NT2/D1 (cell line): ENCODE results near the gene PDCD2L.

Source experiments
- DNase-seq: peaks from one replicate; pipeline ENCODE4 v3.0.0-alpha.2; 2011; ENCODE audit warnings: low read depth, low spot score
- H3K27me3 ChIP-seq: 2 replicates; pipeline ENCODE4 v1.6.0; 2011; ENCODE audit warnings: mild to moderate bottlenecking; ENCODE audit not compliant: insufficient read length, insufficient read depth
- H3K36me3 ChIP-seq: 2 replicates; pipeline ENCODE4 v1.6.1; 2011; ENCODE audit warnings: mild to moderate bottlenecking, low read length, mixed read lengths; ENCODE audit not compliant: insufficient read depth, insufficient read length
- H3K4me1 ChIP-seq: 2 replicates; pipeline ENCODE4 v1.5.1; 2011; ENCODE audit not compliant: insufficient read depth, insufficient read length
- H3K4me3 ChIP-seq: 2 replicates; pipeline ENCODE4 v1.5.1; 2011; ENCODE audit warnings: low read depth; ENCODE audit not compliant: insufficient read length
- H3K9ac ChIP-seq: 2 replicates; pipeline ENCODE4 v1.6.0; 2011; ENCODE audit warnings: low read depth; ENCODE audit not compliant: insufficient read length
- H3K9me3 ChIP-seq: 2 replicates; pipeline ENCODE4 v1.5.1; 2011; ENCODE audit warnings: mild to moderate bottlenecking, low read length; ENCODE audit not compliant: insufficient read depth
- SUZ12 ChIP-seq: IDR thresholded peaks from 2 replicates; pipeline ENCODE4 v1.6.1; 2011; ENCODE audit not compliant: insufficient read length, insufficient read depth; ENCODE audit errors: extremely low read depth
- YY1 ChIP-seq: IDR thresholded peaks from 2 replicates; pipeline ENCODE4 v1.6.1; 2011; ENCODE audit not compliant: insufficient read length, insufficient read depth
- ZNF274 ChIP-seq: IDR thresholded peaks from 2 replicates; pipeline ENCODE4 v1.6.1; 2011; ENCODE audit warnings: mild to moderate bottlenecking, low read depth, low read length

PDCD2L gene

GRCh38 chr19:34362679-34363069 lies 41.5 kb upstream of the PDCD2L start:
- H3K4me1 ChIP-seq = peaks cover 3% of the 10 kb centered on the region
- TF ChIP-seq ZNF274 (no peak), SUZ12 (no peak), YY1 (no peak)
- peaks cover 15% of the 10 kb centered on the region for H3K36me3 ChIP-seq
- H3K9me3 ChIP-seq = no peaks in the 10 kb centered on the region
- H3K9ac ChIP-seq = no peak overlapping the region
- H3K27me3 ChIP-seq = peaks cover 5% of the 10 kb centered on the region
- no peak overlapping the region for H3K4me3 ChIP-seq
- no peak for DNase-seq

GRCh38 chr19:34363094-34363493 lies 41.1 kb upstream of the PDCD2L start:
- Histone ChIP-seq H3K36me3 (peaks cover 20% of the 10 kb centered on the region), H3K9me3 (no peaks in the 10 kb centered on the region), H3K9ac (no peak overlapping the region), H3K4me1 (peaks cover 3% of the 10 kb centered on the region), H3K27me3 (peaks cover 5% of the 10 kb centered on the region), H3K4me3 (no peak overlapping the region)
- TF ChIP-seq YY1 = no peak
- TF ChIP-seq ZNF274 = no peak
- TF ChIP-seq SUZ12 = no peak
- no peak for DNase-seq

DNA sequence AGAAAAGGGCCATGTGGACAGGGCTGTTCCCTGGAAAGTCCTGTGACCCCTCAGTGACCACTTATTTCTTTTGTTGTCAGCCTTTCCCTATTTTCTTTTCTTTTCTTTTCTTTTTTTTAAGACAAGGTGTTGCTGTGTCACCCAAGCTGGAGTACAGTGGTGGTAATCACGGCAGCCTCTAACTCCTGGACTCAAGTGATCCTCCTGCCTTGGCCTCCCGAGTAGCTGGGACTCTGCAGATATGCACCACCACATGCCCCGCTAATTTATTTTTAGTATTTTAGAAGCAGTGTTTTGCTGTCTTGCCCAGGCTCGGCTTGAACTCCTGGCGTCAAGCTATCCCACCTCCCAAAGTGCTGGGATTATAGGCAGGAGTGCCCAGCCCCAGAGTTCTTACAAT lies 40.3 kb upstream of the PDCD2L start:
- no peak overlapping the region for H3K9ac ChIP-seq
- H3K4me3 ChIP-seq = no peak overlapping the region

GRCh38 chr19:34364462-34364829 lies 39.8 kb upstream of the PDCD2L start:
- no peak for DNase-seq
- Histone ChIP-seq H3K4me3 (peak overlapping the region; percentile 36), H3K9ac (no peak overlapping the region), H3K27me3 (peaks cover 5% of the 10 kb centered on the region), H3K36me3 (peaks cover 33% of the 10 kb centered on the region), H3K4me1 (no peaks in the 10 kb centered on the region), H3K9me3 (no peaks in the 10 kb centered on the region)
- TF ChIP-seq YY1 (no peak), ZNF274 (no peak), SUZ12 (no peak)

More for the DNA sequence above, 40.3 kb upstream of the PDCD2L start:
- DNase-seq = no peak
- Histone ChIP-seq H3K36me3 (peaks cover 28% of the 10 kb centered on the region), H3K4me1 (no peaks in the 10 kb centered on the region), H3K27me3 (peaks cover 5% of the 10 kb centered on the region), H3K9me3 (no peaks in the 10 kb centered on the region)
- TF ChIP-seq ZNF274 = no peak
- TF ChIP-seq SUZ12 = no peak
- no peak for TF ChIP-seq YY1

GRCh38 chr19:34364830-34365462 lies 39.3 kb upstream of the PDCD2L start, which contains the start of gene GPI:
GPI (plus strand) TSS chr19:34365196; CDS start chr19:34365267, 71 bp downstream.
- TF ChIP-seq ZNF274 (no peak), YY1 (no peak), SUZ12 (no peak)
- no peak for DNase-seq
- no peaks in the 10 kb centered on the region for H3K4me1 ChIP-seq
- peak within 1 kb of the TSS; percentile 76 for H3K4me3 ChIP-seq
- peak within 1 kb of the TSS; percentile 89 for H3K9ac ChIP-seq
- peaks cover 38% of the 10 kb centered on the region for H3K36me3 ChIP-seq
- no peaks in the 10 kb centered on the region for H3K9me3 ChIP-seq
- peaks cover 5% of the 10 kb centered on the region for H3K27me3 ChIP-seq

- DNase-seq = no peak
- Histone ChIP-seq H3K4me1 (no peaks in the 10 kb centered on the region), H3K4me3 (peak overlapping the region; percentile 76), H3K36me3 (peaks cover 44% of the 10 kb centered on the region), H3K9me3 (no peaks in the 10 kb centered on the region), H3K9ac (peak overlapping the region; percentile 89), H3K27me3 (peaks cover 5% of the 10 kb centered on the region)
- TF ChIP-seq ZNF274 (no peak), YY1 (no peak), SUZ12 (no peak)
These were observed 38.5 kb upstream of the PDCD2L start for GRCh38 chr19:34365463-34366401.
